GM18907 (cell line): ENCODE measurements around the gene CACNA2D3.

Experiments
- ATAC-seq: cut with Tn5 transposase; IDR thresholded peaks from one replicate; pipeline ENCODE4 v1.9.1; 2021; ENCODE audit warnings: mild to moderate bottlenecking, moderate library complexity; ENCODE audit not compliant: unreplicated experiment

Gene CACNA2D3

DNA sequence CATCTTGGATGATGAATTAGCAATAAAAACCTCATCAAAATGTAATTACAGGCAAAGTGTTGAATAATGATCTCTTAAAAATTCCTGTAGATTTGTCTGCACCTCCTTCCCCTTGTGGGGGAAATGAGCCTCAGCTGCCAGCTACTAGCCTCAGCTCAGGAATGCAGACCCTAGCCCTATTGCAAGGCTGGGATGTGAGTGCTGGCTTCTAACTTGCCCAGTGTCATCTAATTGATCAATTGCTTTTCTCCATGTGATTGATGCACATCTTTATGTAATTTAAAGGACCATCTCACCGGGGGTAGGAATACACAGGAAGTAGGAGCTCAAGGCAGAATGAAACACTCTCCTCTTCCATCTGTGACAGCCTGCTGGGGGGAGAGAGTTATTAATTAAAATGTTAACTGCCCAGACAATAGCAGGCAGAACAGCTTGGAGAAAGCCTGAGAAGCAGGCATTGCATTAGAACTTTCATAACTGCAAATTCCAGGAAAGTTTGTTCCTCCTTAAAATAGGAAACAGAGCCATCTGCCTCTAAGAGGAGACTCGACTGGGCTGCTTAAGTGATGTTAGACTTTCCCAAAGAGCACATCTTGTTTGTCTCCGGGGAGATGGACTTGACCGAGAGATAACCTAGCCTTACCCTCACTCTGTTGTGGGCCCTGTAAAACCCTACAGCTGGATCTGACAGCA, 735.9 kb downstream of the CACNA2D3 start:
- ATAC-seq, result no peak

DNA sequence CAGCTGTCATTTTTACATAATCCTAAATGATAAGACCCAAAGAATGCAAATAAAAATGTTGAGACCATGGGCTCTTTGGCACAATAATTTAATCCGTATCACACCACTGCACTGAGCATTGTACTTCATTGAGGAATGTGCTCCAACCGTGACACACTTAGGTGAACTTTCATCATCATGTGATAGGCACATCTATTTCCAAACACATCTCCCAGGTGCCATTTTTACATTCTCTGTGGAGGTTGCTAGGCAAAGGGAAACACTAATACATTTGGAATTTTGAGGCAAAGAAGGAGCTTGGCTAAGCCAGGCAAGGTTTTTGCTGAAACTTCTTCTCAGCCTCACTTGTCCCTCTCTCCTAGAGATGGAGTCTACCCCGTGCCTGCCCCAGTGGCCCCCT, 736.8 kb downstream of the CACNA2D3 start:
- no peak for ATAC-seq

GRCh38 chr3:54861248-54862067, 739.1 kb downstream of the CACNA2D3 start:
- no peak for ATAC-seq

GRCh38 chr3:54862526-54862925, 740.2 kb downstream of the CACNA2D3 start:
- ATAC-seq, result no peak

DNA sequence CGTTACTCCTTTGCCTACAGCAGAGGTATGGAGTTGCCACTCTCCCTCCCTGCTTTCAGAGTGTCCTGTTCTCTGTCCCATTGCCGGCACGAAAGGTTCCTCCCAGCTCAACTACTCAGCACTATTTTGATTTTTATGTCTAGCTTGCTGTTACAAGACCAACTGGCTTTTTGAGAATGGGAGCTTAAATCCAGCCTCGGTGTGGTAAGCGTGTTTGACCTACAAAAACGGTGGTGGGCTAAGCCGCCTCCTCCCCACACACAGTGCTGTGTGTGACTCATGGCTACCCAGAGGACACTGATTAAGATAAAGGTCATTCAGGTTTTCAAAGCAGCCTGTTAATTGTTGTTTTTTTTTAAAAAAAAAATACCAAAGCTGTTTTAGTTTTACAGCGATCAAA, 741.0 kb downstream of the CACNA2D3 start:
- ATAC-seq, result no peak

DNA sequence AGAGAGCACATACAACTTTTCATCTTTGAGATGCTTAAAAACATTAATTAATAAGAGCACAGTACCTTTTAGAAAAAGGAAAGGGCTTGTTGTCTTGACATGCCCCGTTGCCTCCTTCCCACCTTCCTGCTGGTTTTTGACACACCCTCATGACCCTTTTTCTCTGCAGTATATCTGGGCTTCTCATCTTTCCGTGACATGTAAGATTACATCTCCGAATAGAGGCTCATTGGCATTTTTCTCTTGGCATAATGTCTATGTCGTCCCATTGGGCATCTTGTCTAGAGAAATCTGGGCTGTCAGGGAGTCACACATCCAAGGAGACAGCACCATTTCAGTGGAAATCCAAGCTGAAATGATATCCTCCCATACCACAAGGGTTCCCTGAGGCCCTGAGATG, 741.4 kb downstream of the CACNA2D3 start:
- ATAC-seq, result no peak

GRCh38 chr3:54865316-54865715, 743.0 kb downstream of the CACNA2D3 start:
- ATAC-seq, result no peak

DNA sequence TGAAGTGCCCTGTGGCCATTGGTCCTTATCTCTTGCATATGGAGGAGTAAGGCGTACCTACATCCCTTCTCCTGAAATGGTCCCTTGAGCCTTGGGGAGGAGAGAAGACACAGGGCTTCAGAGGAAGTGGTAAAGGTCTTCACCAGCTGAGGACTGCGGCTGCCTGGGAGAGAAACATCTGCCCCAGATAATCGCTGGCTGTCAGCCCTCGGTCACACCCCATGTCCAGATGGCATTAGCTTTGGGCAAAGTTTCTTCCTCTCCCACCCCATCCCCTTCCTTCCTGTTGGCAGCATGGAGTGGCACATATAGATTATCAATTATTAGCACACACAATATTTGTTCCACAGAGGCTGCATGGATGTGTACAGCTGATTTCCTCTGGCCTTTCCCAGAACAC, 743.9 kb downstream of the CACNA2D3 start:
- ATAC-seq, result no peak

DNA sequence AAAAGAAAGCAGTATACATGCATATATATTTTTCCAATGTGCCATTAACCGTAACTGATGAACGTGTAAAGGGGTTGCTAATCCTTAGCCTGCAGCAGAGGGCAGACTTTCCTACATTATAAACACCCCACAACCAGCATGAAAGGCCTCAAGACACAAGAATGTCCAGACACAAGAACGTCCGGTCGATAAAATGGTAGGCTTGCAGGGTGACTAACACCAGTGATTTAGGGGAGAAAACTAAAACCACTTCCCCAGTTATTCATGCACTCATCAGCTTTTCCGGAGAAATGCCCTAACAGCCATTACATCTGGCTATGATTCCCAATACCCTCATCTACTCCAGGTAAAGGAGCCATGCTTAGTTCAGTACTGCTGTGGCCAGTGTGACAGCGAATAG, 748.1 kb downstream of the CACNA2D3 start:
- ATAC-seq, result no peak

DNA sequence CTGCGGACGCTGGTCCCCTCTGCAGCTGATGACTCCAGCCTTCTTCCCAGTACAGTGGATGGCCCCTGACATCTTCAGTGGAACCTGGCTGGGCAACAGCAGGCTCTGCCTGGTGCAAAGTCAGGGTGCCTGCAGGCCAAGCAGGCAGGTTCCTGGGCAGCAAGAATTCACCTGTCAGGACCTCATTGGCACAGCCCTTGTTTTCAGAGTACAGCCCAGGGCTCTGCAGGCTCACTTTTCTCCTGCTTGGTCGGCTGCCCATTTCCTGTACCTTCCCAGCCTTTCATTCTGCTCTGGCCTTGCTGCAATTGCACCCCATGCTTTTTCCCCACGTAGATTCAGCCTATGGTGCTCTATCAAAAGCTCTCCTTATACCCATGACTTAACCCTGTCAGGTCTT, 749.5 kb downstream of the CACNA2D3 start:
- ATAC-seq, result no peak

DNA sequence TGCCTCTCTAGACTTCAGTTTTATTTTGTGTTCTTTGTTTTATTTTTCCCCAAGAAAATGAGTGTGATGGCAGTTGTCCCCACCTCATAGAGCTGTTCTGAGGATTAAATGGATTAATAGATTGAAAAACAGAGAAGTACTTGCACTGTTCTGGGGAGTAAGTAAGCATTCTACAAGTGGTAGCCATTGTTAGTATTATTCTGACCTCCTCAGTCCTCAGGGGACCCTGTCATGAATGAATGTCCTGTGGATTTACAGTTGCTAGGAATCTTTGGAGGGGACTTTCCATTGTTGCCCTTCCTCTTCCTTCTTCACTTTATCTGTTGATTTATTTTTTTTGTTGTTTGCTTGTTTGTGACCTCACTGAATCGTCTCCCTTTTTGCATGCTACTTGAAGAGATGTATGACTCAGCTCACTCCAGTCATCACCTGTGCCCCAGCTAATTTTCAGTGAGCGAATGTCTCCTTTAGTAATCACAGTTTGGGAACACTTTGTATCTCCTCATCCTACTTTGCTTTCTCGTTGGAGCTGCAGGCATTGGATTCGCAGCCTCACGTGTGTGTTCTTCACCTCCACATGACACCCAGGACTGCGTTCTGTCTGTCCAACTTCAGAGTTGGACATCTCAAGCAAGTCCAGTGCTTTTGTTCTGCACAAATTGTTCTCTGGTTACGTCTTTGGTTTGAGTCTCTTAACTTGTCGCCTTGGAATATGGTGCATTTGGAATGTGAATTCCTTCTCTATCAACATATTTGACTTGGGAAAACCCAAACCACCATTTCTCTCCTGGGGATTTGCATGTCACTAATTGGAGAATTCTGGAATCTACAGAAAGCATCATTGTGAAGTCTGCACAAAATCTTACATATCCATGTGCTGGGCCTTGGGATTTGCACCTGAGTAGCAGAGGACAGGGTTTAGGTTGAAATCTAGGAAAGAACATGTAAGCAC, 751.0 kb downstream of the CACNA2D3 start:
- no peak for ATAC-seq

DNA sequence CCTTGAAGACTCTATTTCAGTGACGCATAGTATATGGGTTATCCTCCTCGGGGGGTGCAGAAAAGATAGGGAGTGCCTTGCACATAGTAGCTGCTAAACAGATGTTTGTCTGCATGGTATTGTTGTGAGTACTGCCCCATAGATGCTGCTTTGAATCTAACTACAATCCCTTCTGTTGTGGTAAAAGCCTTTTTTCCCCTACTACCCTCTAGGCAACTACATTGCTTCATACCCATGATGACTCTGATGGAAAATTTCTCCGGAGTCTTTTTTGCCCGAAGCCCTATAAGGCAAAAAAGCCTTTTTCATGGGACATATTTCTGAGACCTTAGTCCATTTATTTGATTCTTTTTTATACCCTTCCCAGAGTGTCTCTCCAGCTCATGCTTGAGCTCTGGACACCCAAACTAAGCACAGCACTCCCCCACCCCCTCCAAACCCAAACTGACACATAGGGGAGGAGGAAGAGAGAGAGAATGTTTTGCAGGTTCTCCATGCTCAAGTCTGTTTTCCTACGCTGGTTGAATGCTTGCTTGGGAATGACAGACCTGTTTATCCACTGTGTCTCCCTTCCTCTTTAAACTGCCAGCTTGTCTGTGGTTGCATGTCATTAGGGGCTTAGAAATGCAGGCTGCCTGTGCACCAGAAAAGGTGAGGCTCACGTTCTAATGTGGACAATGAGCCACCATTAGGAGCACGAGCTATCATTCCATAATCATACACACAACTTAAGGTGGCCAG, 752.6 kb downstream of the CACNA2D3 start:
- no peak for ATAC-seq

GRCh38 chr3:54875596-54876268, 753.4 kb downstream of the CACNA2D3 start:
- ATAC-seq, result no peak

DNA sequence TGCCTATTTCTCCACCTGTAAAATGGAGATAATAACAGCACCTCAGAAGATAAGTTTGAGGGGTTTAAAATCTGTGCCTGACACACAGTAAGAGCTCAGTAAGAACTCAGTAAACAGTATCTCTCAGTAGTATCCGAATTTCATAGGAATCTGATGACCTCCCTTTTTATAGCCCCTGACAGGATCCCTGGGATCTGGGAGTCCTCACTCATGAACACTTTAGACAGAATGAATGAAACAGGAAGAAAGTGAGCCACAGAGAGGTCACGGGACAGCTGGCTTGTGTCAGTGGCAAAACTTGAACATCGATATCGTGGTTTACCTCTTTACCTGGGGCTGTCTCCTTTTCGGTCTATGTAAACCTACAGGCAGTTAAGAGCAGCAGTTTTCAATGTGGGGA, 754.3 kb downstream of the CACNA2D3 start:
- no peak for ATAC-seq

DNA sequence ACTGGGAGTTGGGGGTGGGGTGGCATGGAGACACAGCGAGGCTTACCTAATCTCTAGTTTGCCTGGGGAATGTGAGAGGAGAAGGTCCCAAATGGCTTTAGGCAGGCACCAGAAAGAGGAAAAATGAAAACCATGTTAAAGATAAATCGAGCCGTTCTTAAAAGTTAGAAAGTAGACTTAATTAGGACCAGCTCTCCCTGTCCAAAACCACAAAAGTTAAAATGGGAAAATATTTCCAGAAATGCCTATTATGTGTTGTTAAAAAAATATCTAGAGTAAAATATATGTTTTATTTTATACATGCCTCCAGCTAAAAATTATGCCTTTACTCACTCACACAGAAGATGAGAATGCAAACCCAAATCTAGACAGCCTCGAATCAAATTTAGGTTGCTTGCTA, 755.4 kb downstream of the CACNA2D3 start:
- ATAC-seq, result no peak

DNA sequence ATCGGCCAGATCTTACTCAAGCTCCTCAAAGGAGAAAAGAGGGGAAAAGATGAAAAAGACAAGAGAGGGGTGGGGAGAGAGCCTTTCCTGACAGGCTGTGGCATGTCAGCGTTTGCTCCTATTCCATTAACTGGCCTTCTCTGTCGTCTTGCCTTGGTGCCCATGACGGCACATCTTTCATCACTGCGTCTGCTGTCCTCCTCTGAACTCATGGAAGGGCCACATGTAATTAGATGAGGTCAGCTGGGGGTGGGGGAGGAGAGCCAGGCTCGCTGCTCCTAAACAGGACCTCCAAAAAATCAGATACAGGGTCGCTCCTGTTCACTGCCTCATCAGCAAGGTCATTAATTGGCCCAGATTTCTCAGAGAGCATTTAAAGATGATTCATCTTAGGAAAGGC, 755.8 kb downstream of the CACNA2D3 start:
- no peak for ATAC-seq

GRCh38 chr3:54882129-54882833, 759.9 kb downstream of the CACNA2D3 start:
- no peak for ATAC-seq

GRCh38 chr3:54888162-54888561, 765.8 kb downstream of the CACNA2D3 start:
- no peak for ATAC-seq

GRCh38 chr3:54888873-54889272, 766.5 kb downstream of the CACNA2D3 start:
- ATAC-seq, result no peak
